HFF-Myc (cell line): Measurements from ENCODE around the gene OR2C1.

Experiments used
- DNase-seq: peaks from one replicate; pipeline ENCODE4 v3.0.0-alpha.2; 2011; ENCODE audit warnings: low read depth; ENCODE audit errors: extremely low read depth
- H3K4me3 ChIP-seq: replicated peaks from 2 replicates; pipeline ENCODE4 v1.5.1; 2011; ENCODE audit warnings: low read depth, mild to moderate bottlenecking, control low read depth, low read length
- TF ChIP-seq, protein P1 (sequence below): IDR thresholded peaks from 2 replicates; pipeline ENCODE4 v1.5.1; 2012; ENCODE audit warnings: mild to moderate bottlenecking, low read depth, low read length, control low read depth; ENCODE audit errors: missing control alignments

The OR2C1 gene

DNA sequence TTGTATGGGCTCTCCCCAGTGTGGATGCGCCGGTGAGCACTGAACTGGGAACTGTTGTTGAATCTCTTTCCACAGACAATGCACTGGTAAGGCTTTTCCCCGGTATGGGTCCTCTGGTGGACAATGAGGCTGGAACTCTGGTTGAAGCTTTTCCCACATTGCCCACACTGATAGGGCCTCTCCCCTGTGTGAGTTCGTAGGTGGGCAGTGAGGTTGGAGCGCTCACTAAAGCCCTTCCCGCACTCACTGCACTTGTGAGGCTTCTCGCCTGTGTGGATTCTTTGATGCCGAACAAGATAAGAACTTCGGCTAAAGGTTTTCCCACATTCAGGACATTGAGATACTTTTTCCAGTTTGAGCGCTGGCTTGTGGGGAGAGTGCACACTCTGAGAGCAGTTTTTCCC is 27.4 kb downstream of the OR2C1 start:
- DNase-seq = no peak
- H3K4me3 ChIP-seq = no peak overlapping the region
- TF ChIP-seq, protein P1, sequence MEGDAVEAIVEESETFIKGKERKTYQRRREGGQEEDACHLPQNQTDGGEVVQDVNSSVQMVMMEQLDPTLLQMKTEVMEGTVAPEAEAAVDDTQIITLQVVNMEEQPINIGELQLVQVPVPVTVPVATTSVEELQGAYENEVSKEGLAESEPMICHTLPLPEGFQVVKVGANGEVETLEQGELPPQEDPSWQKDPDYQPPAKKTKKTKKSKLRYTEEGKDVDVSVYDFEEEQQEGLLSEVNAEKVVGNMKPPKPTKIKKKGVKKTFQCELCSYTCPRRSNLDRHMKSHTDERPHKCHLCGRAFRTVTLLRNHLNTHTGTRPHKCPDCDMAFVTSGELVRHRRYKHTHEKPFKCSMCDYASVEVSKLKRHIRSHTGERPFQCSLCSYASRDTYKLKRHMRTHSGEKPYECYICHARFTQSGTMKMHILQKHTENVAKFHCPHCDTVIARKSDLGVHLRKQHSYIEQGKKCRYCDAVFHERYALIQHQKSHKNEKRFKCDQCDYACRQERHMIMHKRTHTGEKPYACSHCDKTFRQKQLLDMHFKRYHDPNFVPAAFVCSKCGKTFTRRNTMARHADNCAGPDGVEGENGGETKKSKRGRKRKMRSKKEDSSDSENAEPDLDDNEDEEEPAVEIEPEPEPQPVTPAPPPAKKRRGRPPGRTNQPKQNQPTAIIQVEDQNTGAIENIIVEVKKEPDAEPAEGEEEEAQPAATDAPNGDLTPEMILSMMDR = no peak

DNA sequence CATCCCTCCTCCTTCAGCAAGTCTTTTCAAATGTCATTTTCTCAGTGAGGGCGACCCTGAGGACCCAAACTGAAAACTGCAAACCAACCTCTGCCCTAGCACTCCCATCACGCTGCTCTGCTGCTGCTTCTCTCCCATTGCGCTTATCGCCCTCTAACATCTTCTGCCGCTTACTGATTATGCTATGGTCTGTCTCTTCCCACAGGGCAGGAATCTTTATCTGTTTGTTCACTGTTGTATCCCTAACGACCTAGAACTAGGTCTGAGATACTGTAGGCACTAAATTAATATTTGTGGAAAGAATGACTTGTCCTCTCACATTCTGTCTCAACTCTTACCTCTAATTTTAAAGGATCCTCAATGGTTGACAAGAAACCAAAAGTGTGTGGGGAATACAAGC is 32.6 kb downstream of the OR2C1 start:
- DNase-seq = no peak
- H3K4me3 ChIP-seq = no peak overlapping the region
- TF ChIP-seq, protein P1 = no peak

DNA sequence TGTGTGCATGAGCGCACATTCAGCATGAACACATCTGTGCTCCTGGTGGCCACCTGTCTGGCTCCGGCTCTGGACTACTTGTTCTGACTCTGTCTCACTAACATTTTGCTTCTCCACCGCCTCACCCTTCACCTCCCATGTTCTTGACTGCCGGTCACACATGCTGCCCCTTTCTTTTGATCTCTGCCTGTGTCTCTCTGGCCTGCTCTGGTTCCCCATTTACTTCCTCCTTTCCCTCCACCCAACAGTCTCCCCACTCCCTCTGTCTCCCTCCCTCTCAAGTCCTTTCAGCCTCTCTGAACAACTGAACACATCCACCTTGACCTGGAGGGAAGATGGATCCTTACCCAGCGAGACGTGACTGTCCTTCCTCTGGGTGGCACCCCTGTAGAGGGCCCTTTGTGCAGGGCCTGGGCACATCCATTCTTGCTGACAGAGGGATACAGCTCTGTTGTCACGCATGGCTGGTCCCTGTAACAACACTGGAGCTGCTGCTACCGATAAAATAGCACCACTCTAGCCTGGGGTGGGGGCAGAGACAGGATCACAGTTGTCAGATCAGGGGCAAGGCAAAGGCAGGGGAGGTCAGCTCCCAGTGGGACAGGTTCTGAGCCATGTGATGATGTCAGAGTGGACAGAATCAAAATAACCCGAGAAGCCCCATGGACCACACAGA is 34.1 kb downstream of the OR2C1 start:
- TF ChIP-seq, protein P1 = no peak
- no peak for DNase-seq

DNA sequence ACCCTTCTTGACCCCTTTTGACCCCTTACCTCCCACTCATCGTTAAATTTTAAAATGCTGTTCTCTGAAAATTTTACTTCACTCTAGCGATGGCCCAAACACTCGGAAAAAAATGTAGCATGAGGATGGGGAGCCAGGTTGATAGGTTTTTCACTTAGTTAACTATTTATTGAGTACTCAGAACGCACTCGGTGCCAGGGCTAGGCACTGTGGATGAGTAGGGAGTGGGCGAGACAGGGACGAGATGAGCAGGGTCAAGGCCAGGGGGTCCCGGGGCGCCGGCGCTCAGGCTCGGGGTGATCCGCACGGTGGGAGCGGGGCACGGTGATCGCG is 44.7 kb downstream of the OR2C1 start:
- DNase-seq = no peak
- TF ChIP-seq, protein P1 = no peak
- peak overlapping the region; percentile 78 for H3K4me3 ChIP-seq

More for the DNA sequence above, 34.1 kb downstream of the OR2C1 start:
- H3K4me3 ChIP-seq = no peak overlapping the region

DNA sequence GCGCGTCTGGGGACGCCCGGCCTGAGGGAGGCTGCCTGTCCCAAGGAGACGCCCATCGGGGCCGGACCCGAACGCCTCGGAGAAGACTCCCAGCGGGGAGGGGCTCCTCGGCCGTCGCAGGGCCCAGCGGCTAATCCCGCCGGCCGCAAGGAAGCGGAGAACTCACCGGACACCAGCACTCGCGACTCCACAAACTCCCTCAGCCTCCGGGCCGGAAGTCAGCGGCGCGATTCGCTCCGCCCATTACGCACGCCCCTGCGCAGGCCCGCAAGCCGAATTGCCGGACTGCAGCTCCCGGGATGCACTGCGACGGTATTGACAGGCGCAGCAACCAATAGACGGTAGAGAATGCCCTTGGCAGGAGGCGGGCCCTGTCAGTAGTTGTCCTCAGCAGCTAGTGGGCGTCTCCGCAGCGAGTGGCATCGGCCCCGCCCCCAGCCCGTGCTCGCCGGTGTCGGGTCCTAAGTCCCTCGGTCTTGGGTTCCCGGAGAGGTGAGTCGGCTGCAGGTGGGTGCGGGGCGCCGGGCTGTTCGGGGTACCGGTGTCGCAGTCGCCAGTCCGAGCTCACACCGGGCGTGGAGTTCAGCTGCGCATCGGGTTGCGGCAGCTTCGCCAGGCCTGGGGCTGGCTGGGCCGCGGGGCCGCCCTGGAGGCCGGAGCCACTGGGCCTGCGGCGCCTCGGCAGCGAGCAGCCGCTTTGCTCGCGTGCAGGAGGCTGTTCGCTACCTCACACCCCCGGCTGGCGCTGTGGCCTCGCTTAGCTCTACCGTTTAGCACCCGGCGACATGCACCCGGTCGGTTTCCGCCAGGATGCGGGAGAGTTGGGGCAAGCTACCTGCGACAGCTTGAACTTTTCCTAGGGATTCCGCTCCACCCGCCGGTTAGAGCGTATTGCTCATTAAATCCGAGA is 45.3 kb downstream of the OR2C1 start, which contains the start of the genes ZNF174 and ZSCAN32:
ZNF174 (plus strand) TSS at position 437 of the 910 bp plus-strand sequence. CDS start 790 bp downstream, outside the sequence.
ZSCAN32 (minus strand) TSS at position 226 of the 910 bp plus-strand sequence. CDS start 3,447 bp downstream, outside the sequence.
- peak within 1 kb of the TSS; percentile 78 for H3K4me3 ChIP-seq
- TF ChIP-seq, protein P1 = no peak
- peak; percentile 98 for DNase-seq

DNA sequence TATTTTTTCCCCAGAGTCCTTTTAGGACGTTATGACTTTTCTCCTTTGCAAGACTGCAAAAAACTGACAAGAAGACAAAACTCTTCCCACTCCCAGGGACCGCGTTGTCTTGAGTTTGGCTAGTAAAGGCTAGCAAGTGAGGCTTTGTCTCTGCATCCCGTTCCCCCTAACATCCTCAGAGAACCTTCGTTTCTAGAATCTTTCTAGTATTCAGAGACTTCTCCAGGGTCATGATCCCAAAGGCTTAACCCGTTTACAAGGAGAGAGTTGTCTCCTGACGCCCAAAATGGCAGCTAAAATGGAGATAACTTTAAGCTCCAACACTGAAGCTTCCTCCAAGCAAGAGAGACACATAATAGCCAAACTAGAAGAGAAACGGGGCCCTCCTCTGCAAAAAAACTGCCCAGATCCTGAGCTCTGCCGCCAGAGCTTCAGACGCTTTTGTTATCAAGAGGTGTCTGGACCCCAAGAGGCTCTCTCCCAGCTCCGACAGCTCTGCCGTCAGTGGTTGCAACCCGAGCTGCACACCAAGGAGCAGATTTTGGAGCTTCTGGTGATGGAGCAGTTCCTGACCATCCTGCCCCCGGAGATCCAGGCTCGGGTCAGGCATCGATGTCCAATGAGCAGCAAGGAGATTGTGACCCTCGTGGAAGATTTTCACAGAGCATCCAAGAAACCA is 46.2 kb downstream of the OR2C1 start:
- DNase-seq = no peak
- TF ChIP-seq, protein P1 = no peak
- H3K4me3 ChIP-seq = peak overlapping the region; percentile 78
